DOHH2 (cell line): Measurements from ENCODE around the gene SPIRE1.

Experiments used
- H3F3A ChIP-seq: fragments of 200-600 bp; sonication (generic), shearing (Covaris generic); 2 replicates; pipeline ENCODE4 v1.6.0; 2016; ENCODE audit warnings: antibody characterized with exemption, mild to moderate bottlenecking; ENCODE audit not compliant: control insufficient read depth, insufficient read depth
- H3K27ac ChIP-seq: fragments of 200-600 bp; sonication (generic); 2 replicates; pipeline ENCODE4 v1.5.1; 2014; ENCODE audit warnings: low read depth, mild to moderate bottlenecking, low read length, moderate library complexity
- H3K27me3 ChIP-seq: fragments of 200-600 bp; sonication (generic); 2 replicates; pipeline ENCODE4 v1.6.1; 2014; ENCODE audit warnings: mild to moderate bottlenecking, low read length, mixed read lengths; ENCODE audit not compliant: control insufficient read depth
- H3K36me3 ChIP-seq: fragments of 200-600 bp; sonication (generic); 2 replicates; pipeline ENCODE4 v1.6.1; 2014; ENCODE audit warnings: mild to moderate bottlenecking, low read length, moderate library complexity, mixed read lengths; ENCODE audit not compliant: control insufficient read depth
- H3K4me1 ChIP-seq: fragments of 200-600 bp; sonication (generic); 2 replicates; pipeline ENCODE4 v1.6.1; 2014; ENCODE audit warnings: mild to moderate bottlenecking, low read length, mixed read lengths; ENCODE audit not compliant: control insufficient read depth
- H3K4me2 ChIP-seq: fragments of 200-600 bp; sonication (generic); 2 replicates; pipeline ENCODE4 v1.6.0; 2014; ENCODE audit warnings: mild to moderate bottlenecking, low read length, moderate library complexity
- H3K4me3 ChIP-seq: fragments of 200-600 bp; sonication (generic); 2 replicates; pipeline ENCODE4 v1.5.1; 2014; ENCODE audit warnings: mild to moderate bottlenecking, low read length, mixed read lengths
- H3K79me2 ChIP-seq: fragments of 200-600 bp; sonication (generic); 2 replicates; pipeline ENCODE4 v1.6.1; 2014; ENCODE audit warnings: mild to moderate bottlenecking, low read length, mixed read lengths; ENCODE audit not compliant: control insufficient read depth
- H3K9me2 ChIP-seq: fragments of 200-600 bp; sonication (generic); replicated peaks from 2 replicates; pipeline ENCODE4 v1.6.1; 2014; ENCODE audit warnings: mild to moderate bottlenecking, low read length, mixed read lengths; ENCODE audit not compliant: control insufficient read depth
- H3K9me3 ChIP-seq: fragments of 200-600 bp; sonication (generic); 2 replicates; pipeline ENCODE4 v1.6.1; 2014; ENCODE audit warnings: antibody characterized with exemption, low read length, mixed read lengths; ENCODE audit not compliant: control insufficient read depth, insufficient read depth
- H4K20me1 ChIP-seq: fragments of 200-600 bp; sonication (generic); 2 replicates; pipeline ENCODE4 v1.6.0; 2014; ENCODE audit warnings: low read depth, mild to moderate bottlenecking, antibody characterized with exemption, low read length, moderate library complexity; ENCODE audit not compliant: control insufficient read depth, insufficient read depth
- EZH2phosphoT487 ChIP-seq: fragments of 200-600 bp; sonication (generic); IDR thresholded peaks from 2 replicates; pipeline ENCODE4 v1.6.1; 2017; ENCODE audit warnings: borderline replicate concordance, mild to moderate bottlenecking, antibody characterized with exemption, low read length, moderate library complexity, mixed read lengths
- TF ChIP-seq, protein P1 (sequence below): fragments of 200-600 bp; sonication (generic); IDR thresholded peaks from one replicate; pipeline ENCODE4 v1.5.1; 2014; ENCODE audit warnings: antibody characterized with exemption, mild to moderate bottlenecking, low read depth, low read length; ENCODE audit not compliant: poor library complexity, severe bottlenecking

The SPIRE1 gene

DNA sequence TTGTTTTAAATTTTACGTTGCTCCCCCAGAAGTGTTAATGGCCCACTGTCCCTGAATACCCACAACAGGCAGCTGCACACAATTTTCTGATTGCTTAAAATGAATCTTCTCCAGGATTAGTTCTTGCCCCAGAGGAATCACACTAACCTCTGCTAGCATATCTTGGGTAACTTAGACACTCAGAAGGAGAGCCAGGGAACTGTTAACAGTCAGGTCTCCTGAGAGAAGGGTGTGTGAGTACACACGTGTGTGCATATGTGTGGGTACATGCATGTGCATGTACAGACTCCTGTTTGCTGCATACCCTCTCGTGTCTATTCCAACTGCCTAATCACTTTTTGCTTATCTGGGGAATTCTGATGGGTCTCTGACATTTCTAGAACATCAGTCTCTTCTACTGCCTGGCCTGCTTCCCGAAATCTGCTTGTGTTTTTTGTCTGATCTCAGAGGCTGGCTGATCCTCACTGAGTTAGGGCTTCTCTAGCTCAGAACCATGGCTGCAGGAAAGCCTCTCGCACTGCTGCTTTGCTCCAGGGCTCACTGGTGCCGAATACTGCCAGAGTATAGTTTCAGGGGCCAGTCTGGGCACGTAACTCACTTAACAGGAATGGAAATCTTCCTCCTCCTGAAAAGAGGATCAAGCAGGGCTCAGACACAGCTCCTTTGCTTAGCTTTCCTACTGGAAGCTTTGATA is 187.4 kb downstream of the SPIRE1 start:
- TF ChIP-seq, protein P1, sequence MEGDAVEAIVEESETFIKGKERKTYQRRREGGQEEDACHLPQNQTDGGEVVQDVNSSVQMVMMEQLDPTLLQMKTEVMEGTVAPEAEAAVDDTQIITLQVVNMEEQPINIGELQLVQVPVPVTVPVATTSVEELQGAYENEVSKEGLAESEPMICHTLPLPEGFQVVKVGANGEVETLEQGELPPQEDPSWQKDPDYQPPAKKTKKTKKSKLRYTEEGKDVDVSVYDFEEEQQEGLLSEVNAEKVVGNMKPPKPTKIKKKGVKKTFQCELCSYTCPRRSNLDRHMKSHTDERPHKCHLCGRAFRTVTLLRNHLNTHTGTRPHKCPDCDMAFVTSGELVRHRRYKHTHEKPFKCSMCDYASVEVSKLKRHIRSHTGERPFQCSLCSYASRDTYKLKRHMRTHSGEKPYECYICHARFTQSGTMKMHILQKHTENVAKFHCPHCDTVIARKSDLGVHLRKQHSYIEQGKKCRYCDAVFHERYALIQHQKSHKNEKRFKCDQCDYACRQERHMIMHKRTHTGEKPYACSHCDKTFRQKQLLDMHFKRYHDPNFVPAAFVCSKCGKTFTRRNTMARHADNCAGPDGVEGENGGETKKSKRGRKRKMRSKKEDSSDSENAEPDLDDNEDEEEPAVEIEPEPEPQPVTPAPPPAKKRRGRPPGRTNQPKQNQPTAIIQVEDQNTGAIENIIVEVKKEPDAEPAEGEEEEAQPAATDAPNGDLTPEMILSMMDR: no peak
- TF ChIP-seq EZH2phosphoT487: no peak
- no peaks in the 10 kb centered on the region for H3K27me3 ChIP-seq
- H3K27ac ChIP-seq: no peak overlapping the region

DNA sequence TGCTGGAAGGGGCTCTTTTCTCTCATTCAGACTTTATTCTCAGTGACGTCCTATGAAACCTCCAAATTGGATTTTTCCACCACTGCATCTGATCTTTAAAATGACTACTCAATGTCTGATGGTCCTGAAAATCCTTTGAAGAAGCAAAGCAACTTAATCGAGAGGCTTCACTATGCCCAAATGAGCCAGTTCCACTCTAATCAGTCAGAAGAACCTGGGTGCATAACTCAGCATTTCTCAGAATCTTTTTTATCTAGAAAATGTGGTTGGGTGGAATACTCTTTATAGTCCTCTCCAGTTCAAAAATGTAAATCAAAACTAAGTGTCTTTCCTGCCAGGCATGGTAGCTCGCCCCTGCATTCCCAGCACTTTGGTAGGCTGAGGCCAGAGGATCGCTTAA is 189.5 kb downstream of the SPIRE1 start:
- TF ChIP-seq EZH2phosphoT487: no peak
- TF ChIP-seq, protein P1: no peak
- Histone ChIP-seq H3K27me3 (no peaks in the 10 kb centered on the region), H3K4me1 (no peaks in the 10 kb centered on the region), H3F3A (no peaks in the 10 kb centered on the region), H3K79me2 (no peaks in the 10 kb centered on the region), H3K36me3 (no peaks in the 10 kb centered on the region), H3K4me3 (no peak overlapping the region), H4K20me1 (no peaks in the 10 kb centered on the region), H3K4me2 (no peak overlapping the region), H3K27ac (no peak overlapping the region), H3K9me2 (no peaks in the 10 kb centered on the region), H3K9me3 (no peaks in the 10 kb centered on the region)

More for the DNA sequence above, 187.4 kb downstream of the SPIRE1 start:
- Histone ChIP-seq H3F3A (no peaks in the 10 kb centered on the region), H3K79me2 (no peaks in the 10 kb centered on the region), H3K4me1 (no peaks in the 10 kb centered on the region; the same call in 1 of the 2 replicates), H3K9me3 (no peaks in the 10 kb centered on the region), H3K9me2 (no peaks in the 10 kb centered on the region), H4K20me1 (no peaks in the 10 kb centered on the region), H3K36me3 (no peaks in the 10 kb centered on the region), H3K4me2 (no peak overlapping the region), H3K4me3 (no peak overlapping the region)

DNA sequence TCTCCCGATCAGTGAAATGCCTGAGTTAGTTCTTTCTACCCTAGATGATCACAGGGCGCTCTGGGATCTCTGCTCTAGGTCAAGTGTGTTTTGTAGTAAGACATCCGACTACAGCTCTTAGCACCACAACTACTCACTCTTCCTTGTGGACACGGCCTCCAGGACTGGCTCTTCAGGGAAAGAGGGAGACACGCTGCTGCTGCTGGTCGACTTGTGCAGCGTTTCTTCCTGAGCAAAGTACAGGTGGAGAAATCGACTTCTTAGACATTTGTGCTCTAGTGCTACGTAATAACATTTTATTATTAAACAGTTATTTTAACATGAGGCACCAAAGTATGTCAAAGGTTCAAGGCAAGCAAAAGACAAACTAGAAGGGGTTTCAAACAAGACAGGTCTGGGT is 193.2 kb downstream of the SPIRE1 start:
- no peak overlapping the region for H3K4me2 ChIP-seq
- no peaks in the 10 kb centered on the region for H3K27me3 ChIP-seq
- H3K4me1 ChIP-seq: no peaks in the 10 kb centered on the region
- no peaks in the 10 kb centered on the region for H3K36me3 ChIP-seq
- H3F3A ChIP-seq: no peaks in the 10 kb centered on the region
- H3K9me2 ChIP-seq: no peaks in the 10 kb centered on the region
- no peak overlapping the region for H3K4me3 ChIP-seq
- no peaks in the 10 kb centered on the region for H3K79me2 ChIP-seq
- no peaks in the 10 kb centered on the region for H3K9me3 ChIP-seq
- no peak overlapping the region for H3K27ac ChIP-seq
- TF ChIP-seq EZH2phosphoT487: no peak
- TF ChIP-seq, protein P1: no peak
- H4K20me1 ChIP-seq: no peaks in the 10 kb centered on the region

DNA sequence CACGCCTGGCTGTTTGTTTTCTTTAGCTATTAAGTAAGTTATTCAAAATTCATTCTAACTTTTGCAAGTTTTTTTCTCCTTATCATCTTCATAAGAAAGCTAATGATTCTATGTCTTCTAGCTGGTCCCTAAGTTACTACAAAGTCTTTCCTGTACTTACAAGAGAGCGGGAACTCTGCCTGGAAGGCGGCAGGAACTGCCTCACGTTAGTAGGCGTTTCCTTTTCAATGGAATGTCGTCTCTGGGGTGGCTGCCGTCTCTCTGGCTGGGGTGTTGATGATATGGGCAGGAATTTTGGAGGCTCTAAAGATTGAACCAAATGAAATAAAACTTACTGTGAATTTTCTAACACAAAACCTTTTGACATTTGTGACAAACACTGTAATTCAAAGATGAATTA is 194.7 kb downstream of the SPIRE1 start:
- Histone ChIP-seq H3K27ac (no peak overlapping the region), H3K79me2 (no peaks in the 10 kb centered on the region), H4K20me1 (no peaks in the 10 kb centered on the region), H3F3A (no peaks in the 10 kb centered on the region), H3K4me3 (no peak overlapping the region), H3K4me2 (no peak overlapping the region), H3K27me3 (no peaks in the 10 kb centered on the region), H3K4me1 (no peaks in the 10 kb centered on the region), H3K9me2 (no peaks in the 10 kb centered on the region), H3K36me3 (no peaks in the 10 kb centered on the region), H3K9me3 (no peaks in the 10 kb centered on the region)
- TF ChIP-seq, protein P1: no peak
- no peak for TF ChIP-seq EZH2phosphoT487
